ENCODE results near the gene PARD6B.
"Not testable (repeated sequence)": the region's sequence is repeated elsewhere in the genome, so short reads cannot be mapped to it uniquely, and the experiment has no call there.

PARD6B gene

GRCh38 chr20:50776122-50776817 lies 44.9 kb downstream of the PARD6B start:
- Histone ChIP-seq H3K9me3 (ENCODE audit: insufficient read depth, low read length) (no peaks in the 10 kb centered on the region), H3K4me3 (ENCODE audit: insufficient read depth, low read length, poor library complexity, severe bottlenecking) (no peak overlapping the region), H3K9me2 (replicated peaks; ENCODE audit: insufficient read depth, low read length) (no peaks in the 10 kb centered on the region), H3K9ac (ENCODE audit: low read length) (no peak overlapping the region), H2AFZ (ENCODE audit: low read depth, low read length, severe bottlenecking) (no peak overlapping the region), H3K27ac (ENCODE audit: low read depth, low read length) (no peak overlapping the region), H3K79me2 (ENCODE audit: insufficient read depth, low read length) (no peaks in the 10 kb centered on the region), H3K27me3 (ENCODE audit: low read length) (no peaks in the 10 kb centered on the region), H3K36me3 (ENCODE audit: low read length) (no peaks in the 10 kb centered on the region), H4K20me1 (ENCODE audit: low read depth, low read length) (no peaks in the 10 kb centered on the region), H3K4me2 (ENCODE audit: low read depth, low read length, poor library complexity, severe bottlenecking) (no peak overlapping the region), H3F3A (ENCODE audit: insufficient read depth) (no peaks in the 10 kb centered on the region)
- no peak for TF ChIP-seq EZH2phosphoT487 (conservative IDR thresholded peaks at IDR 0.05; ENCODE audit: low read length)
- no peak for TF ChIP-seq CTCF (IDR thresholded peaks at IDR 0.05; ENCODE audit: insufficient read depth, low read length, poor library complexity, severe bottlenecking)

- Histone ChIP-seq H3K9me3 (ENCODE audit: insufficient read depth, low read length) (no peaks in the 10 kb centered on the region), H3F3A (ENCODE audit: insufficient read depth) (no peaks in the 10 kb centered on the region), H3K27me3 (ENCODE audit: low read length) (no peaks in the 10 kb centered on the region), H3K9me2 (replicated peaks; ENCODE audit: insufficient read depth, low read length) (no peaks in the 10 kb centered on the region), H2AFZ (ENCODE audit: low read depth, low read length, severe bottlenecking) (no peak overlapping the region), H3K36me3 (ENCODE audit: low read length) (no peaks in the 10 kb centered on the region), H4K20me1 (ENCODE audit: low read depth, low read length) (no peaks in the 10 kb centered on the region), H3K27ac (ENCODE audit: low read depth, low read length) (no peak overlapping the region), H3K79me2 (ENCODE audit: insufficient read depth, low read length) (no peaks in the 10 kb centered on the region), H3K4me2 (ENCODE audit: low read depth, low read length, poor library complexity, severe bottlenecking) (no peak overlapping the region), H3K4me3 (ENCODE audit: insufficient read depth, low read length, poor library complexity, severe bottlenecking) (no peak overlapping the region), H3K9ac (ENCODE audit: low read length) (no peak overlapping the region)
- TF ChIP-seq CTCF (IDR thresholded peaks at IDR 0.05; ENCODE audit: insufficient read depth, low read length, poor library complexity, severe bottlenecking) (no peak), EZH2phosphoT487 (conservative IDR thresholded peaks at IDR 0.05; ENCODE audit: low read length) (no peak)
These were observed 46.0 kb downstream of the PARD6B start for GRCh38 chr20:50777373-50777772.

DNA sequence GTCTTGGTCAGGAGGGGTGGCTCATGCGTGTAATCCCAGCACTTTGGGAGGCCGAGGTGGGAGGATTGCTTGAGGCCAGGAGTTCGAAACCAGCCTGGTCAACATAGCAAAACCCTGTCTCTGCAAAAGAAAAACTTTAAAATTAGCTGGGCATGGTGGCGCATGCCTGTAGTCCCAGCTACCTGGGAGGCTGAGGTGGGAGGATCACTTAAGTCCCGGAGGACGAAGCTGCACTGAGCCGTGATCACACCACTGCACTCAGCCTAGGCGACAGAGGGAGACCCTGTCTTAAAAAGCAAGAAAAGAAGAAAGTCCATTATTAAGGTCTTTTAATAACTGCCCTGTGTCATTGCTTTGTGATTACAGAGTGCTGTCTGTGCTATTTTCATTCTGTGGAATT lies 47.6 kb downstream of the PARD6B start:
- H2AFZ ChIP-seq (ENCODE audit: low read depth, low read length, severe bottlenecking); H3F3A ChIP-seq (ENCODE audit: insufficient read depth); H3K27me3 ChIP-seq (ENCODE audit: low read length); H3K9me2 ChIP-seq (replicated peaks; ENCODE audit: insufficient read depth, low read length); H3K9me3 ChIP-seq (ENCODE audit: insufficient read depth, low read length); H3K36me3 ChIP-seq (ENCODE audit: low read length); H4K20me1 ChIP-seq (ENCODE audit: low read depth, low read length); H3K27ac ChIP-seq (ENCODE audit: low read depth, low read length); H3K79me2 ChIP-seq (ENCODE audit: insufficient read depth, low read length); H3K4me3 ChIP-seq (ENCODE audit: insufficient read depth, low read length, poor library complexity, severe bottlenecking); H3K4me2 ChIP-seq (ENCODE audit: low read depth, low read length, poor library complexity, severe bottlenecking); H3K9ac ChIP-seq (ENCODE audit: low read length): not testable (repeated sequence)

DNA sequence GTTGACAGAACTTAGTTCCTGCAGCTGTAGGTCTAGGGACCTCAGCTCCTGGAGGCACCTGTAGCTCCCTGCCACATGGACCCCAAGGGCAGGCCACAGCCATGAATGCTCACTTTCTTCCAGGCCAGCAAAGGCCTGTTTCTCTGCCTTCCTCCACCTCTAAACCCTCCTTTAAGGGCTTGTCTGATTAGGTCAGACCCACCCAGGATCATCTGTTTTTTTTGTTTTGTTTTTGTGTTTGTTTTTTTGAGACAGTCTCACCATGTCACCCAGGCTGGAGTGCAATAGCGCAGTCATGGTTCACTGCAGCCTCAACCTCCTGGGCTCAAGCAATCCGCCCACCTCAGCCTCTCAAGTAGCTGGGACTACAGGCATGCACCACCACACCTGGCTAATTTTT lies 52.0 kb downstream of the PARD6B start:
- Histone ChIP-seq H2AFZ (ENCODE audit: low read depth, low read length, severe bottlenecking) (no peak overlapping the region), H3K79me2 (ENCODE audit: insufficient read depth, low read length) (no peaks in the 10 kb centered on the region), H3F3A (ENCODE audit: insufficient read depth) (no peaks in the 10 kb centered on the region), H4K20me1 (ENCODE audit: low read depth, low read length) (no peaks in the 10 kb centered on the region), H3K4me2 (ENCODE audit: low read depth, low read length, poor library complexity, severe bottlenecking) (no peak overlapping the region), H3K4me3 (ENCODE audit: insufficient read depth, low read length, poor library complexity, severe bottlenecking) (no peak overlapping the region), H3K27ac (ENCODE audit: low read depth, low read length) (no peak overlapping the region), H3K9me3 (ENCODE audit: insufficient read depth, low read length) (no peaks in the 10 kb centered on the region), H3K9me2 (replicated peaks; ENCODE audit: insufficient read depth, low read length) (no peaks in the 10 kb centered on the region), H3K27me3 (ENCODE audit: low read length) (no peaks in the 10 kb centered on the region), H3K9ac (ENCODE audit: low read length) (no peak overlapping the region), H3K36me3 (ENCODE audit: low read length) (no peaks in the 10 kb centered on the region)
- TF ChIP-seq CTCF (IDR thresholded peaks at IDR 0.05; ENCODE audit: insufficient read depth, low read length, poor library complexity, severe bottlenecking) (no peak), EZH2phosphoT487 (conservative IDR thresholded peaks at IDR 0.05; ENCODE audit: low read length) (no peak)

Data from SU-DHL-6 (cell line).